GM12865 (cell line): Measurements from ENCODE around the gene PPY.
"Not testable (repeated sequence)": the region's sequence is repeated elsewhere in the genome, so short reads cannot be mapped to it uniquely, and the experiment has no call there.

Source experiments
- DNase-seq: peaks from one replicate; pipeline ENCODE4 v3.0.0; 2010; ENCODE audit warnings: low read depth
- H3K4me3 ChIP-seq: 2 replicates; pipeline ENCODE4 v1.5.1; 2011; ENCODE audit warnings: mild to moderate bottlenecking, low read depth, low read length, control low read depth
- CTCF ChIP-seq: IDR thresholded peaks from 2 replicates; pipeline ENCODE4 v1.5.1; 2011; ENCODE audit warnings: low read length, control low read depth, low read depth, inconsistent platforms; ENCODE audit not compliant: insufficient read depth; ENCODE audit errors: missing control alignments

PPY gene

GRCh38 chr17:43951750-43952149, 9.5 kb upstream of the PPY start:
- no peak overlapping the region for H3K4me3 ChIP-seq
- DNase-seq = no peak
- TF ChIP-seq CTCF = no peak

GRCh38 chr17:43950554-43950953, 8.3 kb upstream of the PPY start:
- no peak for DNase-seq
- TF ChIP-seq CTCF = no peak
- no peak overlapping the region for H3K4me3 ChIP-seq

- H3K4me3 ChIP-seq = no peak overlapping the region
- DNase-seq = no peak
- TF ChIP-seq CTCF = no peak
Observed at GRCh38 chr17:43949781-43950180, 7.5 kb upstream of the PPY start.

GRCh38 chr17:43946781-43947180, 4.5 kb upstream of the PPY start:
- TF ChIP-seq CTCF = no peak
- no peak for DNase-seq
- H3K4me3 ChIP-seq = no peak overlapping the region

GRCh38 chr17:43945074-43945829, 3.0 kb upstream of the PPY start:
- TF ChIP-seq CTCF = no peak
- no peak for DNase-seq
- H3K4me3 ChIP-seq = no peak overlapping the region

- no peak for DNase-seq
- TF ChIP-seq CTCF = peak; percentile 44
Observed at GRCh38 chr17:43940630-43941029, 1.6 kb downstream of the PPY start.

GRCh38 chr17:43939886-43940285, 2.4 kb downstream of the PPY start:
- no peak overlapping the region for H3K4me3 ChIP-seq
- no peak for DNase-seq
- no peak for TF ChIP-seq CTCF

More at GRCh38 chr17:43940630-43941029, 1.6 kb downstream of the PPY start:
- no peak overlapping the region for H3K4me3 ChIP-seq

- not testable (repeated sequence) for DNase-seq, H3K4me3 ChIP-seq
Observed at GRCh38 chr17:43939452-43939851, 2.8 kb downstream of the PPY start.
